Fibroblast of pulmonary artery (primary cell): ENCODE data around the gene CADPS.

Source experiments
- DNase-seq: peaks from one replicate; pipeline ENCODE4 v3.0.0-alpha.2; 2010; ENCODE audit warnings: low read depth
- H3K4me3 ChIP-seq: replicated peaks from 2 replicates; pipeline ENCODE4 v1.5.1; 2011; ENCODE audit warnings: low read depth, mild to moderate bottlenecking, control low read depth, low read length, moderate library complexity
- TF ChIP-seq, protein P1 (sequence below): IDR thresholded peaks from 2 replicates; pipeline ENCODE4 v1.5.1; 2011; ENCODE audit warnings: mild to moderate bottlenecking, control low read depth, low read length, inconsistent platforms; ENCODE audit errors: missing control alignments

Gene CADPS

DNA sequence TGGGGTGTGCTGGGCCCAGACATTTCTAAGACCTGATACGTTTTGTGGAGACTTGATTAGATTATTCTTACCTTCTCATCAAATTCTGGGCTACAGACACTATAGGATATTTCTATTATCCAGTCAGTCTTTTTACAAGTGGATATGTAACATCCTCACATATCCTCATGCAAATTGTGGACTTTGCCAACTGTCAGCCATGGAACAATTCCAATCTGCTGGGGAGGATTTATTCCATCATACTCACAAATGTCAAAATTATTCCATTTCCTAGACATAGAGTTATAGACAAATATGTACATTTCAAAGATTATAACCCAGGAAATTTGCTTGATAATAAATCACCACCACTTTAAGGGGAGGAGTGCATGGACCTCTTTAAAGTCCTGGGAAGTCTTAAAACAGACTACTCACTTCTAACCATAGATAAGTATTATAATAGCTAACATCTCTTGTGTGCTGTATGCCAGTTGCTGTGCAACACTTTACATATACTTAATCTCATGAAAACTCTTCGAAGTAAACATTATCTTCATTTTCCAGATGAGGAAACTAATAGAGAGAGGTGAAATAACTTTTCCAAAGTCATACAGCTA is 44.4 kb downstream of the CADPS start:
- no peak for DNase-seq
- no peak overlapping the region for H3K4me3 ChIP-seq
- TF ChIP-seq, protein P1, sequence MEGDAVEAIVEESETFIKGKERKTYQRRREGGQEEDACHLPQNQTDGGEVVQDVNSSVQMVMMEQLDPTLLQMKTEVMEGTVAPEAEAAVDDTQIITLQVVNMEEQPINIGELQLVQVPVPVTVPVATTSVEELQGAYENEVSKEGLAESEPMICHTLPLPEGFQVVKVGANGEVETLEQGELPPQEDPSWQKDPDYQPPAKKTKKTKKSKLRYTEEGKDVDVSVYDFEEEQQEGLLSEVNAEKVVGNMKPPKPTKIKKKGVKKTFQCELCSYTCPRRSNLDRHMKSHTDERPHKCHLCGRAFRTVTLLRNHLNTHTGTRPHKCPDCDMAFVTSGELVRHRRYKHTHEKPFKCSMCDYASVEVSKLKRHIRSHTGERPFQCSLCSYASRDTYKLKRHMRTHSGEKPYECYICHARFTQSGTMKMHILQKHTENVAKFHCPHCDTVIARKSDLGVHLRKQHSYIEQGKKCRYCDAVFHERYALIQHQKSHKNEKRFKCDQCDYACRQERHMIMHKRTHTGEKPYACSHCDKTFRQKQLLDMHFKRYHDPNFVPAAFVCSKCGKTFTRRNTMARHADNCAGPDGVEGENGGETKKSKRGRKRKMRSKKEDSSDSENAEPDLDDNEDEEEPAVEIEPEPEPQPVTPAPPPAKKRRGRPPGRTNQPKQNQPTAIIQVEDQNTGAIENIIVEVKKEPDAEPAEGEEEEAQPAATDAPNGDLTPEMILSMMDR: no peak

DNA sequence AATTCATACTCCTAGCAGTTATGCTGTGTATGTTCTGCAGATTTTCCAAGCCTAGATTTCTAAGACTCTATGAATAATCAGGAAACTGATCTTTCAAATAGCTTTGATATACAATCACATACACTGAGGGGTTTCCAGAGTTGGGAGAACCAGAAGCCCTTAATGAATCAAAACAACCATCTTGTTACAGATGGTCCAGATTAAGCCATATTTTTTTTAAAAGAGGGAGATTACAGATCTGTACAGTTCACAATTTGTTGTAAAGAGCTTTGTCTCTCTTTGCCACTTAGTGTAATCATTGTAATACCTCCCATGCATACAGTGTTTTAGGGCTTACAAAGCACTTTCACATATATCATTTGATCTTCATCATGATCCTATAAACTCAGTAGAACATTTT is 47.7 kb downstream of the CADPS start:
- TF ChIP-seq, protein P1: no peak
- H3K4me3 ChIP-seq: no peak overlapping the region
- DNase-seq: no peak

GRCh38 chr3:62824965-62825592 is 50.1 kb downstream of the CADPS start:
- H3K4me3 ChIP-seq: no peak overlapping the region
- DNase-seq: no peak
- TF ChIP-seq, protein P1: no peak

GRCh38 chr3:62823461-62824050 is 51.7 kb downstream of the CADPS start:
- H3K4me3 ChIP-seq: no peak overlapping the region
- no peak for DNase-seq
- TF ChIP-seq, protein P1: no peak

- DNase-seq: no peak
- TF ChIP-seq, protein P1: no peak
- H3K4me3 ChIP-seq: no peak overlapping the region
Measured at GRCh38 chr3:62822905-62823304, 52.3 kb downstream of the CADPS start.

- TF ChIP-seq, protein P1: no peak
- H3K4me3 ChIP-seq: no peak overlapping the region
- no peak for DNase-seq
Measured at GRCh38 chr3:62818347-62818746, 56.9 kb downstream of the CADPS start.
